Activated naive CD8-positive, alpha-beta T cell treated with anti-CD3 and anti-CD28 coated beads, Interleukin-2, amount 10 ng/mL, durations not matched to agents 7 days and 5 days (primary cell): ENCODE measurements around the gene SSTR5. TPM values are rescaled to one million over a fixed set of nuclear protein-coding genes. Genes with fewer than 3 reads are reported as not detected.
"Not testable (repeated sequence)": the region's sequence is repeated elsewhere in the genome, so short reads cannot be mapped to it uniquely, and the experiment has no call there.

Experiments used
- ATAC-seq: fragments of 150-1000 bp; cut with Tn5 transposase; one replicate; pipeline ENCODE4 v1.10.0; 2021; ENCODE audit warnings: low read depth, moderate library complexity
- POLR2A ChIA-PET: fragments of 350-600 bp; sonication (Branson Sonifier 250); formaldehyde crosslinking; loops from one replicate; lab custom pipeline; 2021; ENCODE audit warnings: antibody characterized with exemption; lab: Charles Lee
- DNase-seq: peaks from one replicate; pipeline ENCODE4 v3.0.0; 2021
- H3K27ac Mint-ChIP-seq: one replicate; pipeline ENCODE4 v1.8.0; 2022; ENCODE audit warnings: mild to moderate bottlenecking, mixed read lengths
- H3K27me3 Mint-ChIP-seq: one replicate; pipeline ENCODE4 v1.8.0; 2022; ENCODE audit warnings: mild to moderate bottlenecking, moderate library complexity, mixed read lengths
- H3K36me3 Mint-ChIP-seq: one replicate; pipeline ENCODE4 v1.8.0; 2021; ENCODE audit warnings: mild to moderate bottlenecking, mixed read lengths
- H3K4me1 Mint-ChIP-seq: one replicate; pipeline ENCODE4 v1.8.0; 2021; ENCODE audit warnings: mixed read lengths
- H3K4me3 Mint-ChIP-seq: one replicate; pipeline ENCODE4 v1.8.0; 2022; ENCODE audit warnings: mild to moderate bottlenecking, moderate library complexity, mixed read lengths
- H3K9me3 Mint-ChIP-seq: one replicate; pipeline ENCODE4 v1.8.0; 2021; ENCODE audit warnings: mixed read lengths
- total RNA-seq, 2 experiments: library from RNA; stranded (reverse); gene quantifications; one replicate each; pipeline ENCODE4 v1.2.3, GENCODE V29; 2021

The SSTR5 gene
- total RNA-seq, result not detected

DNA sequence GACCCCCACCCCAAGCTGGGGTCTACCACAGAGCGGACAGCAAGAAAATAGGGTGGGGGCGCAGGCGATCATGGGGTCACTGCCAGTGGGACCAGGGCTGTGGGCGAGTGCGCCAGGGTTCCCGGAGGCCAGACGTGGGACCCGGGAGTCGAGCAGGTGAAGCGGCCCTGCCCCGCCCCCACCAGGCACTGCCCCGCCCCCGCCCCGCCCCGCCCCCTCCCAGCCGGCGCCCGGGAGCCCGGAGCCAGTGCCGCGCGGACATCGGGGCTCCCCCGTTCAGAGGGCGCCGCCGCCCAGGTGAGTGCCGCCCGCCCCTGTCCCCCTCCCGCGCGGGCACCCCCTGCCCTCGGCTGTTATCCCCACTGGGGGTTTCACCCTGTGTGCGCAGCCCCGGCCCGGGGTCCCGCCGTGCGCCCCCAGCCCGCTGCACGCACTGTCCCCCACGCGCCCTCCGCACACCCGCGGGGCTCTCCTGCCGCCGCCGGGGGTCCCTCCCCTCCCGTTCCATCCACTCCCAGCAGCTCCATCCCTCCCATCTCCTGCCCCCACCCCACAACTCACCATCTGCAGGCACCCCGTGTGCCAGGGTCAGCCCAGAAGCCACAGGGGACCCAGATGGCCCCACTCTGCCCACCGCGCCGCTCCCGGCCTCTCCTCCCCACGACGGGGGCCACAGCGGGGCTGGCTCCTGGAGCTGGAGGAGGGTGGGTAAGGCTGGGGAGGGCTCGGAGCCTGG, at the start of gene SSTR5:
Gene SSTR5, plus strand, starts transcription at position 222 of the 736 bp plus-strand sequence. CDS start 6,122 bp downstream, outside the sequence.
- no peak within 1 kb of the TSS for H3K27ac Mint-ChIP-seq
- ATAC-seq (no peak), DNase-seq (no peak)
- POLR2A ChIA-PET, result no interaction called here
- no peak within 1 kb of the TSS for H3K4me3 Mint-ChIP-seq
- H3K9me3 Mint-ChIP-seq, result peaks cover 1% of the 10 kb centered on the region
- peaks cover 16% of the 10 kb centered on the region for H3K27me3 Mint-ChIP-seq
- peaks cover 3% of the 10 kb centered on the region for H3K4me1 Mint-ChIP-seq
- no peaks in the 10 kb centered on the region for H3K36me3 Mint-ChIP-seq

DNA sequence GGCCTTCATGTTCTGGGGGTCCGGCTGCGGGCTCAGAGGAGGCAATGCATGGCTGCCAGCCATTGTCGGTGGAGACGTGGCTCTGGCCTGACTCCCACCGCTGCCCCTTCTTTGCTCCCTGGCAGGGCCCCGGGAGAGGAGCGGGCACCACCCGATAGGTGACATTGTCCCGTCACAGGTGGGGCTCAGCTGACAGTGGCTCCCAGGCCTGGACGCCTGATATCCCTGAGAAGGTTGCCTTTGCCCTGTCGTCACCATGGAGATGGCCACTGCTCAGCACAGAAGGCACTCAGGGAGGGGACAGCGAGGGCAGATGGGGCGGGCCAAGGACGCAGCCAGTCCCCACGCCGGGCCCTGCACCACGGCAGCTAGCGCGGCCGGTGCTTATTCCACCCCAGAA, 48.4 kb upstream of the SSTR5 start:
- H3K4me1 Mint-ChIP-seq, result no peaks in the 10 kb centered on the region
- H3K27ac Mint-ChIP-seq, result no peak overlapping the region
- POLR2A ChIA-PET, result no interaction called here
- H3K9me3 Mint-ChIP-seq, result no peaks in the 10 kb centered on the region
- no peak for DNase-seq
- no peak for ATAC-seq
- H3K4me3 Mint-ChIP-seq, result no peak overlapping the region
- H3K27me3 Mint-ChIP-seq, result peaks cover 4% of the 10 kb centered on the region
- no peaks in the 10 kb centered on the region for H3K36me3 Mint-ChIP-seq

DNA sequence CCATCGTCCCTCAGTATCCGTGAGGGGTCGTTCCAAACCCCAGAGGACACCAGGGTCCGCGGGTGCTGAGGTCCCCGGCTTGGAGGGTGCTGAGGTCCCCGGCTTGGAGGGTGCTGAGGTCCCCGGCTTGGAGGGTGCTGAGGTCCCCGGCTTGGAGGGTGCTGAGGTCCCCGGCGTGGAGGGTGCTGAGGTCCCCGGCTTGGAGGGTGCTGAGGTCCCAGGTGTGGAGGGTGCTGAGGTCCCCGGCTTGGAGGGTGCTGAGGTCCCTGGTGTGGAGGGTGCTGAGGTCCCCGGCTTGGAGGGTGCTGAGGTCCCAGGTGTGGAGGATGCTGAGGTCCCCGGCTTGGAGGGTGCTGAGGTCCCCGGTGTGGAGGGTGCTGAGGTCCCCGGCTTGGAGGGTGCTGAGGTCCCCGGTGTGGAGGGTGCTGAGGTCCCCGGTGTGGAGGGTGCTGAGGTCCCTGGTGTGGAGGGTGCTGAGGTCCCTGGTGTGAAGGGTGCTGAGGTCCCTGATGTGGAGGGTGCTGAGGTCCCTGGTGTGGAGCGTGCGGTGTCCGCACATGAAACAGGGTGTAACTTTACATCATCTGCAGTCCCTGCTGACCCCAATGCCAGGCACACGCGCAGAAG, 47.3 kb upstream of the SSTR5 start:
- H3K27me3 Mint-ChIP-seq, POLR2A ChIA-PET, H3K36me3 Mint-ChIP-seq, H3K4me1 Mint-ChIP-seq, H3K4me3 Mint-ChIP-seq, DNase-seq, ATAC-seq, H3K27ac Mint-ChIP-seq, H3K9me3 Mint-ChIP-seq: not testable (repeated sequence)

DNA sequence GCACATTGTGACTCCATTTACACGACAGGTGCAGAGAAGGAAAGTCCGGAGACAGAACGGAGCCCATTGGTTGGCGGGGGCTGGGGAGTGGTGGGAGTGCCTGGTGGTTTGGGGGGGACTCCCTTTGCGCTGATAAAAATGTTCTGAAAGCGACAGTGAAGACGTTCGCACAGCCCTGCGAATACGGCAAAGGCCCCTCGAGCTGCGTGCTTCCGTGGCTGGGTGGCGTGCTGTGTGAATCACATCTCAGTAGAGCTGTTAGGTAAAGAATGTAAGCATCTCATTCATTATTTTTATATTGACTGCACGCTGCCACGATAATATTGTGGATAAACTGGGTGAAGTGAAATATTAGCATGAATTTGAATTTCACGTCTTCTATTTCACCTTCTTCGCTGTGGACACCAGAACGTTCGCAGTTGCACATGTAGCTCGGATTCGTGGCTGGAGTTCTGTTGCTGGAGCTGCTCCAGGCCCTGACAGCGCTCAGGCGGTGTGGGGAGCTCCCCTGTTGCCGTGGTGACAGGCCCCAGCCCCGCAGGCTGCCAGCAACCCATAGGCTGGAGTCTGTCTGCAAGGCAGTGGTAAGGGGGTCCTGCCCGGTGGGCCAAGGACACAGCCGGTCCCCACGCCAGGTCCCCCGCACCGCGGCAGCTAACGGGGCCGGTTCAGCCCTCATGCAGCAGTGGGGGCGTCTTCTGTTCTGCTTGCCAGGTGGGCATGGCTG, 46.3 kb upstream of the SSTR5 start:
- Mint-ChIP-seq H3K4me1 (no peaks in the 10 kb centered on the region), H3K27me3 (peaks cover 6% of the 10 kb centered on the region), H3K27ac (no peak overlapping the region), H3K4me3 (no peak overlapping the region), H3K36me3 (no peaks in the 10 kb centered on the region), H3K9me3 (no peaks in the 10 kb centered on the region)
- POLR2A ChIA-PET, result no interaction called here
- no peak for DNase-seq
- ATAC-seq, result no peak

GRCh38 chr16:1026784-1027500, 45.6 kb upstream of the SSTR5 start:
- no peaks in the 10 kb centered on the region for H3K4me1 Mint-ChIP-seq
- H3K9me3 Mint-ChIP-seq, result no peaks in the 10 kb centered on the region
- peaks cover 6% of the 10 kb centered on the region for H3K27me3 Mint-ChIP-seq
- H3K4me3 Mint-ChIP-seq, result no peak overlapping the region
- H3K36me3 Mint-ChIP-seq, result no peaks in the 10 kb centered on the region
- H3K27ac Mint-ChIP-seq, result no peak overlapping the region
- ATAC-seq (no peak), DNase-seq (no peak)
- POLR2A ChIA-PET, result no interaction called here

DNA sequence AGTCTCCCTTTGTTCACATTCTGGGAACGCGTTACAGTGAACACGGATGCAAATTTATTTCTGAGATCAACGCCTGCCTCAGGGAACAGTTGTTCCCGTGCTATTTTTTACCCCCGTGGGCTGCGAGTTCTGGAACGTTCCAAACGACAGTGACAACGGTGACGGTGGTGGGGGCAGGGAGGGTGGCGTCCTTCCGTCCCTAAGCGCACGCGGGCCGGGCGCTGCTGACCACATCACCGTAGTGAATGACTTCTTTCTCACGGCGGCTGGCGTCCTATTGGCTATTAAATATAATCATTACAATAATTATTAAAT, 45.1 kb upstream of the SSTR5 start:
- no peak for ATAC-seq
- DNase-seq, result no peak
- Mint-ChIP-seq H3K27ac (no peak overlapping the region), H3K4me3 (no peak overlapping the region), H3K27me3 (peaks cover 6% of the 10 kb centered on the region), H3K4me1 (no peaks in the 10 kb centered on the region), H3K9me3 (no peaks in the 10 kb centered on the region), H3K36me3 (no peaks in the 10 kb centered on the region)
- POLR2A ChIA-PET, result no interaction called here

GRCh38 chr16:1028056-1028455, 44.5 kb upstream of the SSTR5 start:
- POLR2A ChIA-PET, result no interaction called here
- Mint-ChIP-seq H3K27me3 (peaks cover 6% of the 10 kb centered on the region), H3K4me1 (no peaks in the 10 kb centered on the region), H3K36me3 (no peaks in the 10 kb centered on the region), H3K4me3 (no peak overlapping the region), H3K9me3 (no peaks in the 10 kb centered on the region), H3K27ac (no peak overlapping the region)
- ATAC-seq, result no peak
- DNase-seq, result no peak

DNA sequence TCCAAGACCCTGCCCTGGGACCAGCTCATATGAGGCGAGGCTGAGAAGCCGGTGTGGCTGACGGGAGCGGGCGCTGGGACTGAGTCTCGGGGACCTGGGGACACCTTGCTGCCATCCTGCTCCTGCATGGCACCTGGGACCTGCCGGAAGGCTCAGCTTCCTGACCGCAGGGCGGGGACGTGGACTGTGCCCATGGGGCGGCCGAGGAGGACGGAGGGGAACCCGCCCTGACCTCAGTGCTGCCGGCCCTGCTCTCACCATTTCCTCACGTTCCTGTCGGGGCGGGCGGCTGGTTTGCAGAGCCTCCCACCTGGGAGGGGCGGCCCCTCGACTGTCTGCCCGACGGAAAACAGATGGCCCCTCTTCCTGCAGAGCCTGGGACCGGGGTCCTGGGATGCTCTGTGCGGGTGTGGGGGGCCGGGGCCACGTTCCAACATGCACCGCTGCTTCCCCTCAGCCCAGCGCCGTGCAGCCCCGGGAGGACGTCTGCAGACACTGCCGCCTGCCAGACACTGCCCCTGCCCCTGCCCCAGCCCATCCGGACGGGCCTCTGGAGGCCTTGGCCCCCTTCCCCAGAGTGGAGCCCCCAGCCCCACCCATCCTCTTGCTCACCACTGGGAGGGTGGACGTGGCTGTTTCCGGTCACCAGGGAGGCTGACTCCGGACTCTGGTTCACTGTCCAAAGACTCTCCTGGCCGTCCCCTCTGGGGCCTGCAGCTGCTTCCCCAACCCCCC, 43.9 kb upstream of the SSTR5 start:
- ATAC-seq, result no peak
- Mint-ChIP-seq H3K4me3 (no peak overlapping the region), H3K36me3 (no peaks in the 10 kb centered on the region), H3K9me3 (no peaks in the 10 kb centered on the region), H3K4me1 (no peaks in the 10 kb centered on the region), H3K27me3 (peaks cover 6% of the 10 kb centered on the region), H3K27ac (no peak overlapping the region)
- no peak for DNase-seq
- POLR2A ChIA-PET, result no interaction called here

DNA sequence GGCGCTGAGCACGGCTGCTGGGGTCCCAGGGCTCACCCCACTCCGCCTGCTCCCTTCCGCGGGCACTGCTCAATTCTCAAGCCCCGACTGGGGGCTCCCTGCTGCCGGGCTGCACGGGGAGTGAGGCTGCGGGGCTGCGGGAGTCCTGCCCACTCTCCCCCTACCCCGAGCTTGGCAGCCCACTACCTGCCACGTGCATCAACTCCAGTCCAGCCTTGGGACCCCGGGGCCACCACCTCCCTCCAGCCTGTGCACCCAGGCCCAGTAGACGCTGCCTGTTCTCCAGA, 43.3 kb upstream of the SSTR5 start:
- H3K4me3 Mint-ChIP-seq, result no peak overlapping the region
- ATAC-seq (no peak), DNase-seq (no peak)
- POLR2A ChIA-PET, result no interaction called here
- no peaks in the 10 kb centered on the region for H3K36me3 Mint-ChIP-seq
- peaks cover 6% of the 10 kb centered on the region for H3K27me3 Mint-ChIP-seq
- no peaks in the 10 kb centered on the region for H3K9me3 Mint-ChIP-seq
- H3K27ac Mint-ChIP-seq, result no peak overlapping the region
- H3K4me1 Mint-ChIP-seq, result no peaks in the 10 kb centered on the region

- Mint-ChIP-seq H3K27ac (no peak overlapping the region), H3K36me3 (no peaks in the 10 kb centered on the region), H3K9me3 (no peaks in the 10 kb centered on the region), H3K4me1 (no peaks in the 10 kb centered on the region), H3K27me3 (peaks cover 6% of the 10 kb centered on the region), H3K4me3 (no peak overlapping the region)
- ATAC-seq, result no peak
- POLR2A ChIA-PET, result no interaction called here
- no peak for DNase-seq
Measured at GRCh38 chr16:1030473-1030901, 42.1 kb upstream of the SSTR5 start.

DNA sequence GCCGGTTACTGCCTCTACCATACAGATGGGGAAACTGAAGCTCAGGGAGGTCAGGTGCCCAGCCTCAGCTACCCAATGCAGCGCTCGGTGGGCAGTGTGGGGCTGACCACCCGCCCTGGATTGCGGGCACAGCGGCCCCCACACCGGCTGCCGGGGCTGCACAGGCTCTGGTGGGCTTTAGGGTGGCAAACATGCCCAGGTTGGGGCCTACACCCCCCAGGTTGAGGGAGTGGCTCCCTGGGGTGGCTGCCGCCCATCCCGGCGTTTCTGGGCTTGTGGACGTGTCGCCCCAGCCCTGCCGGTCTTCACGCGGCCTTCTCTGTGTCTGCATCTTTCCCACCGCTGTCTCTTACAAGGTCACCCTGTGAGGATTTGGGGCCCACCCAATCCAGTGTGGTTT, 40.9 kb upstream of the SSTR5 start:
- ATAC-seq (no peak), DNase-seq (no peak)
- Mint-ChIP-seq H3K9me3 (no peaks in the 10 kb centered on the region), H3K36me3 (no peaks in the 10 kb centered on the region), H3K4me3 (no peak overlapping the region), H3K27ac (no peak overlapping the region), H3K4me1 (no peaks in the 10 kb centered on the region), H3K27me3 (peaks cover 6% of the 10 kb centered on the region)
- POLR2A ChIA-PET, result no interaction called here

DNA sequence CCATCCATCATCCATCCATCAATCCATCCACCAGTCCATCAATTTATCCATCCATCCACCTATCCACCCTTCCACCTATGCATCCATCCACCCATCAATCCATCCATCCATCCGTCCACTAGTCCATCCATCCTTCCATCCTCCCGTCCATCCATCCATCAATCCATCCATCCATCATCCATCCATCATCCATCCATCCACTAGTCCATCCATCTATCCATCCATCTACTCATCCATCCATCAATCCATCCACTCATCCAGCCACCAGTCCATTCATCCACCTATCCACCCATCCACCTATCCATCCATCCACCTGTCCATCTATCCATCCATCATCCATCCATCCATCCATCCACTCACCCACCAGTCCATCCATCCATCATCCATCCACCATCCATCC, 39.9 kb upstream of the SSTR5 start:
- Mint-ChIP-seq H3K9me3 (no peaks in the 10 kb centered on the region), H3K27me3 (peaks cover 6% of the 10 kb centered on the region), H3K36me3 (no peaks in the 10 kb centered on the region), H3K4me3 (no peak overlapping the region), H3K4me1 (no peaks in the 10 kb centered on the region), H3K27ac (no peak overlapping the region)
- POLR2A ChIA-PET, result no interaction called here
- ATAC-seq (no peak), DNase-seq (no peak)

GRCh38 chr16:1033128-1033679, 39.3 kb upstream of the SSTR5 start:
- DNase-seq, result no peak
- H3K27ac Mint-ChIP-seq, result no peak overlapping the region
- ATAC-seq, result no peak
- no peaks in the 10 kb centered on the region for H3K4me1 Mint-ChIP-seq
- POLR2A ChIA-PET, result no interaction called here
- no peaks in the 10 kb centered on the region for H3K36me3 Mint-ChIP-seq
- no peak overlapping the region for H3K4me3 Mint-ChIP-seq
- peaks cover 7% of the 10 kb centered on the region for H3K27me3 Mint-ChIP-seq
- H3K9me3 Mint-ChIP-seq, result no peaks in the 10 kb centered on the region
